ENCODE data around the gene RFX5.
A peak's percentile ranks its signal among the peaks of the same experiment; 100 is the strongest.

DNA sequence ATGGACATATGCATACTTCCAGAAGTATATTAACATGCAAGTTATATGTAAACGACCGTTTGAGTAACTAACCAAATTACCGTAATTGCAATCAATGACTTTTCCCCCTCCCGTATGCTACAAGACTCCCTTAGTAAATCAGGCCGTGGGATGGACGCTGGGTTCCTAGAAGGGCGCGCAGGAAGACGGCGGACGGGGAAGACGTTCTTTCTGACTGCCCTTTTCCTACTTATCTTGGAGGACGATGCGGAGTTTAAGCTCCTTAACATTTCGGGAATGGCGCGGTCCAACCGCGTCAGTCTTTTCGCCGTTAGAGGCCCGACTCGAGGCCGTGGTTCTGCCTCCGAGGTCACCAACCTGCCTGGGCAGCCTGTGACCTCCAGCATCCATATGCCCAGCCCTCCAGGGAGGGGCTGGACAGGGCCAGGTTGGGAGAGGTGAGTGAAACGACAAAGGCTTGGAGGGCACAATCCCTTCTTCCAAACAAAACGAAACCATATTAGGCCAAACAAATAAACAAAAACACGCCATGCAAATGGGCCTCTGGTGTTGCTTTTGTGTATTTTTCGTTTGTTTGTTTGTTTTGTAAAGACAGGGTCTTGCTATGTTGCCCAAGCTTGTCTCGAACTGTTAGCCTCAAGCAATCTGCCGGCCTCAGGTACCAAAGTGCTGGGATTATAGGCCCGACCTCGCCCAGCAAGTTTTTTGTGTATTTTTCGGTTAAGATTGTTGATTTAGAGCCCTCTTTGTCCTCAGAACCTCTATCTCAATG is 19.0 kb downstream of the RFX5 start:
- TF ChIP-seq REST (IDR thresholded peaks at IDR 0.05) (no peak), RAD21 (conservative IDR thresholded peaks at IDR 0.05 in 1 of 2, IDR thresholded peaks at IDR 0.05 in 1 of 2) (no peak), ESRRA (IDR thresholded peaks at IDR 0.05; ENCODE audit: borderline replicate concordance, low read length) (no peak), SREBF2 (IDR thresholded peaks at IDR 0.05) (no peak), EP300 (IDR thresholded peaks at IDR 0.05) (no peak), CEBPB (IDR thresholded peaks at IDR 0.05) (no peak), MAZ (IDR thresholded peaks at IDR 0.05; ENCODE audit: borderline replicate concordance, low read depth, low read length) (no peak), POLR2A (IDR thresholded peaks at IDR 0.05; ENCODE audit: low read length) (no peak), SMC3 (IDR thresholded peaks at IDR 0.05) (no peak), KDM5A (IDR thresholded peaks at IDR 0.05) (no peak), BHLHE40 (IDR thresholded peaks at IDR 0.05; ENCODE audit: low read depth, low read length) (no peak), PBX3 (IDR thresholded peaks at IDR 0.05) (no peak)
- TF ChIP-seq, protein P1, sequence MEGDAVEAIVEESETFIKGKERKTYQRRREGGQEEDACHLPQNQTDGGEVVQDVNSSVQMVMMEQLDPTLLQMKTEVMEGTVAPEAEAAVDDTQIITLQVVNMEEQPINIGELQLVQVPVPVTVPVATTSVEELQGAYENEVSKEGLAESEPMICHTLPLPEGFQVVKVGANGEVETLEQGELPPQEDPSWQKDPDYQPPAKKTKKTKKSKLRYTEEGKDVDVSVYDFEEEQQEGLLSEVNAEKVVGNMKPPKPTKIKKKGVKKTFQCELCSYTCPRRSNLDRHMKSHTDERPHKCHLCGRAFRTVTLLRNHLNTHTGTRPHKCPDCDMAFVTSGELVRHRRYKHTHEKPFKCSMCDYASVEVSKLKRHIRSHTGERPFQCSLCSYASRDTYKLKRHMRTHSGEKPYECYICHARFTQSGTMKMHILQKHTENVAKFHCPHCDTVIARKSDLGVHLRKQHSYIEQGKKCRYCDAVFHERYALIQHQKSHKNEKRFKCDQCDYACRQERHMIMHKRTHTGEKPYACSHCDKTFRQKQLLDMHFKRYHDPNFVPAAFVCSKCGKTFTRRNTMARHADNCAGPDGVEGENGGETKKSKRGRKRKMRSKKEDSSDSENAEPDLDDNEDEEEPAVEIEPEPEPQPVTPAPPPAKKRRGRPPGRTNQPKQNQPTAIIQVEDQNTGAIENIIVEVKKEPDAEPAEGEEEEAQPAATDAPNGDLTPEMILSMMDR (IDR thresholded peaks at IDR 0.05) = no peak
- TF ChIP-seq, protein P2, sequence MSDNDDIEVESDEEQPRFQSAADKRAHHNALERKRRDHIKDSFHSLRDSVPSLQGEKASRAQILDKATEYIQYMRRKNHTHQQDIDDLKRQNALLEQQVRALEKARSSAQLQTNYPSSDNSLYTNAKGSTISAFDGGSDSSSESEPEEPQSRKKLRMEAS (IDR thresholded peaks at IDR 0.05) = peak; percentile 20; the same call in 1 of the 2 replicates
